AML-193 (cell line): ENCODE data around the gene CAMTA1.
"Not testable (repeated sequence)": the region's sequence is repeated elsewhere in the genome, so short reads cannot be mapped to it uniquely, and the experiment has no call there.

ENCODE experiments used
- DNase-seq, 2 experiments: peaks; one replicate each; lab custom pipeline; 2025; lab: John Stamatoyannopoulos, UW

The CAMTA1 gene

DNA sequence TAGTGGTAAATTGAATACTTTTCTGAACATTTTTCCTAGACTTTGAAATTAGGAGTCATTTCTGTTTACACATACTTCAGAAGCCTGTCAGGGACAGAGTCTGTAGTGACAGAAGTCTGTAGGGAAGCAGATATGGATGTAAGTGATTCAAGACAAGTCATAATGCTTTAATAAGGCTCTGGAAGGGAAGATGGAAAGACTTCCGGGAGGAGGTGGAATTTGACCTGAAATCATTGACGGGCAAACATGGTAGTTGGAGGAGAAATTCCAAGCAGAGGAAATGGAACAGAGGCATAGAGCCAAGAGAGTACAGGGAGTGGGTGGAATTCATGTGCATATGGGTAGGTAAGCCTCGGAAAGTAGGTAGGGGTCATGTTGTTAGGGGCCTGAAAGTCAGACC, 22.5 kb downstream of the CAMTA1 start:
- DNase-seq, result no peak

- DNase-seq, result no peak
Measured at GRCh38 chr1:6809461-6809860, 24.2 kb downstream of the CAMTA1 start.

GRCh38 chr1:6810146-6810734, 25.0 kb downstream of the CAMTA1 start:
- not testable (repeated sequence) for DNase-seq

GRCh38 chr1:6811583-6811982, 26.3 kb downstream of the CAMTA1 start:
- no peak for DNase-seq

- no peak for DNase-seq
Measured at GRCh38 chr1:6813165-6813564, 27.9 kb downstream of the CAMTA1 start.

GRCh38 chr1:6815726-6816125, 30.5 kb downstream of the CAMTA1 start:
- no peak for DNase-seq

DNA sequence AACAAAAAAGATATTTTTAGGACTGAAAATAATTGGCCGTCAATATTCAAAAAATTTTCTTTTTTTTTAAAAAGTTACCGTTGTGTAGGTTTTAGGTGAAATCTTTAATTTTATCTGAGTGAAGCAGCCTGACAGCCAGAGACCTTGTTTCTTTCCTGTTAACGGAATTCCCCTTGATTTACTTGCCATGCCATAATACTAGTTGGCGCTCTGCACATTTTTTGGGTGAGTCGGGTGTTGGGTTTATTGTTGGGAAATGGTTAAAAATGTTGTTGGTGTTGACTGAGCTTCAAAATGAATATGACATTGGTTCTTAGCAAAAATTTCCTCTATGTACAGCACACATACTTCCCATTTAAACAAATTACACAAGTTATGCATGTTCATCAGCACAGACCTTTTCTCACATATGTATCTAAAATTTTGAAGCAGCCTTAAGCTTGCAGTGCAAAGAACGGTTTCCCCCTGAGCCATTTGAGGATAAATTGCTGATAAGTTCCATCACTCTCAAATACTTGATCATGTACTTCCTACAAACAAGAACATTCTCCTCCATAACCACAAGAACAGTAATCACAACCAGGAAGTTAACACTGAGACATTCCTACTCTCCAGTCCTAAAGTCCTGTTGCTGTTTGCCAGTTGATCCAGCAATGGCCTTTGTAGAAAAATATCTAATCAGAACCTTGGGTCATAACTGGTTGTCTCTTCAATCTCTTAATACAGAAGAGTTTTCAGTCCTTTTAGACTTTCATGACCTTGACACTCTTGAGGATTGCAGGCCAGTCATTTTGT, 34.2 kb downstream of the CAMTA1 start:
- DNase-seq, result no peak

DNA sequence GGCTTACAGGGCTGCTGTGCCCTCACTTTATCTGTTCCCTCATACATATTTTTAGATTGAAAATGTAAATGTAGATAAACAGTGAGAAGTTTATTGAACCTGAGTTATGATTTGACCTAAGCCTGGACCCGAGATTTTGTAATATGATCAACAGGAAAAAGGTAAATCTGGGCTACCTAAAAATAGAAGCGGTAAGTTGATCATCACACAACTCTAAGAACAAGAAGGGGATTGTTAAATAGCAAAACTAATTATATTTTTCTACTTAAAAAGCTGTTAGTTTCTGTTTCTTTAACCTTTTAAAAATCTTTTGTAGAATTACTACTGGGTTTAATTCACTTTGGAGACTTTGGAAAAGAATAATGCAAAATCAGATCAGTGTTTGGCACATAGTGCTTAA, 35.6 kb downstream of the CAMTA1 start:
- DNase-seq, result no peak

- DNase-seq, result no peak
Measured at GRCh38 chr1:6822530-6823359, 37.5 kb downstream of the CAMTA1 start.

DNA sequence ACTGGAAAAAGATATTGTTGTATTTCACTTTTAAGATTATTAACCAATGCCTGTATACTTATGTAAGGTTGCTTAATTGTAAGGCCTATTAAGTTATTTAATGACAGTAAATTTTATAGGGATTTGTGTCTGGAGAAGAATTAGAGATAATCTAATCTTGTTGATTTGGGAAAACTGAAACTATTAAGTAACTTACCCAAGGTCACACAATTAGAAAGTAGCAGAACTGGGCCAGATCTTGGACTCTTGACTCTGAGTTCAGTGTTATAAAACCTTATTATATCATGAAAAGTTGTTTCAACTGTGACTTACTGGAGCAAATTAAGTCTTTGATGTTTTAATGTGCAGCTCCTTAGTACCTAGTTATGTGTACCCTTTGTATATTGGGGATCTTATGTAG, 38.5 kb downstream of the CAMTA1 start:
- DNase-seq, result no peak

DNA sequence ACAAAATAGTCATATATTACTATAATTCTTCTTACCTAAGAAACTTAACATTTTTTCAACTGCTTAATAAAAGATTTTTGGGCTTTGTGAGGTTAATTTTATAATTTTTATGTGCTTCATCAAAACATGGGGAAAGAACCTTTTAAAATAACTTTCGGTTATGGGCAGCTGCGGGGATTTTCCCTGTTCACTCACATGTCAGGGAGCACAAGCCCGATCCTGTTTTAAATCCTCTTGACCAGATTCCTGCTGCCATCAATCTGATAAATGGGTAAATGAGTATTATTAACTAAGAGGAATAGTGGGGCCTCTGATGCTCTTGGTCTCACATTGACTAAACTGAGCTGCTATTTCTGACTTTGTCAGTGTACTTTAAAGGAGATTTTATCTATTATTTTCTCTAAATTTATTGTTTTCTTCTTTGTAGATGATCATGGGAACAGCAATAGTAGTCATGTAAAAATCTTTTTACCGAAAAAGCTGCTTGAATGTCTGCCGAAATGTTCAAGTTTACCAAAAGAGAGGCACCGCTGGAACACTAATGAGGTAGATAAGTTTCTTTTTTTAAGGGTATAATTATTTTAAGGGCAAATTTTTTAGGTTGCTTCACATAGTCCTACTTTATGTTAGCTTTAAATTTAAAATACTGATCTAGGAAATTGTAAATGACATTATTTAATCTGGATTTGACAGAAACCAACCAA, 39.6 kb downstream of the CAMTA1 start:
- DNase-seq, result no peak

DNA sequence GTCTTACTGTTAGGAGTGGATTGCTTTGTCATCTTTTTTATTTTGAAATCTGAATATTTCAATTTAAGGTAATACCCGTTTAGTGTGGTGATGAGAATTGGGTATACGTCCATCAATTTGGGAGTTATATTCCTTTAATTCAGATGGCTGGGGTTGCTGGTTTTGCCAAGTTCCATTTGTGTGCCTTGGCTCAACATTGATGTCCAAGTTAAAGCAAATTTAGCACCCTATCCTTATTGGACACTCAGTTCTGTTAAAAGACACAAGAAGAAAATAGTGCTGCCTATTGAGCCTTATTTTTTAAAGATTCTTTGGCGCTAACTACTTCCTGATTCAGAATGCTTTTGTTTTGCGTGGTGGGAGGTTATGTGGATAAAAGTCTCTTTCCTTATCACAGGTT, 40.6 kb downstream of the CAMTA1 start:
- DNase-seq, result no peak

- no peak for DNase-seq
Measured at GRCh38 chr1:6827079-6827478, 41.8 kb downstream of the CAMTA1 start.

DNA sequence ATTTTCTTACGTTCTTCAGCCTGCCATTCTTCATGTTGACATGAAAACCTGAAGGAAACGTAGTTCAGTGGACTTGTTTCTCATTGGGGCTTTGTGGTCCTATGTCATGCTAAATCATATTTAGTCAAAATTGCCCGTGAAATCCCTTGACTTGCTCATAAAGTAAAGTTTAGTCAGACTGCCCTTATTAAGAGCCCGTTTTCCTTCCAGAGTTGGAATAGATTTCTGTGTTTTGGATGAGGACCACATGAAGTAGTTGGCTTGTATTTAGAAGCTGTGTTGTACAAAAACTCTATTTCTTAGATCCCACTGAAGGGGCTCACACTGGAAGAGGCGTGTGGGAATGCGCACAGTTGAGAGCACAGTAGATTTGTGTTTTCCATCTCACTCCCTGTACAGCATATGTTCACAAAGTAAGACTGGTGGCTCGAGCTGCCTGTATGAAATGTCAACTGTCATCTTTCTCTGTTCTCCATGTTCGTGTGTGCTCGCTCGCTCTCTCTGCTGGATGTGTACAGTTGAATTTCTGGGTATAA, 42.4 kb downstream of the CAMTA1 start:
- no peak for DNase-seq

GRCh38 chr1:6831366-6831765, 46.1 kb downstream of the CAMTA1 start:
- DNase-seq, result no peak

GRCh38 chr1:6832006-6832405, 46.8 kb downstream of the CAMTA1 start:
- DNase-seq, result not testable (repeated sequence)

DNA sequence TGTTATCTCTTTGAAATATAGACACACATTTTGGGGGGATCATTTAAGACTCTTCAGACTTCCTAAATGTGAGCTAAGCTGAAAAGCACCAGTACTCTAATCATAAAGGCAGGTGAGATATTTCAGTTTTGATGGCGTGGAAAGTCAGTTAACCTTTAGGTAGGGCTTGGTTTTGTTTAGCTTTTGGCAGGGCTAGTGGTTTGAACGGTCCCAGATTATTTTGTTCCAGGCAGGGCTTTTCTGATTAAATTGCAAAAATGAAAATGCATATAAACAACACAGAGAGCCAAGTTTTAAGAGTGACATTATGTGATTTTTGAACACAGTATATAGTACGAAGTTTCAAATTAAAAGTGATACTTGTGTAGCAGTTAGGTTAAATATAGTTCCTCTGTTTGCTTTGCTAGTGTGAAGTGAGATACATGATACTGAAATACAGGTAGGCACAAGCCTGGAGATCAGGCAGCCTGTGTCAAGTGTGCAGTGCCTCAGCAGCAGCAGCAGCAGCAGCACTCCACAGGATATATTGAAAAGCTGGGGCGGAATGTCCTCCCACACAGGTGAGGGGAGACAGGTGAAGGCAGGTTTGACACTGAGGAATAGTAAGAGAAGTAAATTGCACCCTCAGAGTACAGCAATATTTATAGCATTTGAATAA, 47.4 kb downstream of the CAMTA1 start:
- DNase-seq, result no peak

- no peak for DNase-seq
Measured at GRCh38 chr1:6833804-6834203, 48.5 kb downstream of the CAMTA1 start.

- DNase-seq, result no peak
Measured at GRCh38 chr1:6834366-6834765, 49.1 kb downstream of the CAMTA1 start.

- no peak for DNase-seq
Measured at GRCh38 chr1:6835139-6835538, 49.9 kb downstream of the CAMTA1 start.

GRCh38 chr1:6842301-6842700, 57.0 kb downstream of the CAMTA1 start:
- no peak for DNase-seq
